Upper lobe of left lung (tissue), 6 donors: ENCODE data around the gene SLC30A1. TPM values are rescaled to one million over a fixed set of nuclear protein-coding genes. Genes with fewer than 3 reads are reported as not detected.

ENCODE experiments used
- ATAC-seq, 2 donors: fragments of 200-7000 bp; cut with Tn5 transposase; one replicate each; pipeline ENCODE4 v1.9.1; 2022; ENCODE audit warnings: mild to moderate bottlenecking in 2 of 2, moderate library complexity in 2 of 2; ENCODE audit not compliant: low FRiP score in 2 of 2
- DNase-seq, 2 donors: peaks; one replicate each; pipeline ENCODE4 v3.0.0-alpha.2; 2019 to 2020
- H3K27ac ChIP-seq, 4 donors: fragments of 200-600 bp; sonication (generic); one replicate each; pipeline ENCODE4 v1.5.1; 2016 to 2019
- H3K27me3 ChIP-seq, 4 donors: fragments of 200-600 bp; sonication (generic); one replicate each; pipeline ENCODE4 v1.5.1; 2017 to 2019
- H3K36me3 ChIP-seq, 4 donors: fragments of 200-600 bp; sonication (generic); one replicate each; pipeline ENCODE4 v1.5.1; 2016 to 2019
- H3K4me1 ChIP-seq, 4 donors: fragments of 200-600 bp; sonication (generic); one replicate each; pipeline ENCODE4 v1.5.1; 2018 to 2019
- H3K4me3 ChIP-seq, 4 donors: fragments of 200-600 bp; sonication (generic); one replicate each; pipeline ENCODE4 v1.5.1; 2017 to 2019; ENCODE audit warnings: mild to moderate bottlenecking in 2 of 4, moderate library complexity in 1 of 4
- H3K9me3 ChIP-seq, 4 donors: fragments of 200-600 bp; sonication (generic); one replicate each; pipeline ENCODE4 v1.5.1; 2018 to 2019
- EP300 ChIP-seq, 4 donors: sonication (generic); formaldehyde crosslinking; IDR thresholded peaks; one replicate each; pipeline ENCODE4 v1.5.1; 2017; ENCODE audit warnings: antibody characterized with exemption in 4 of 4, control low read depth in 2 of 4
- POLR2A ChIP-seq, 4 donors: fragments of 450-650 bp; IDR thresholded peaks; one replicate each; pipeline ENCODE4 v1.5.1; 2016 to 2017; ENCODE audit warnings: antibody characterized with exemption in 4 of 4, mild to moderate bottlenecking in 2 of 4
- POLR2AphosphoS5 ChIP-seq, 2 donors: sonication (generic); formaldehyde crosslinking; IDR thresholded peaks; one replicate each; pipeline ENCODE4 v1.5.1; 2017; ENCODE audit warnings: antibody characterized with exemption in 2 of 2
- WGBS, 2 donors: methylation state at CpG; one replicate each; pipeline ENCODE4 v1.1.5; 2017 to 2018; 5-methylcytosine and 5-hydroxymethylcytosine counted together
- total RNA-seq, 6 donors: library from RNA; depleted of rRNA in 4 of 6; stranded (reverse); fragments of >200 nt in 4 of 6; gene quantifications; one replicate each; pipeline versions ENCODE4 v1.1.0 to v1.2.1, GENCODE V29; 2016 to 2021
- TF ChIP-seq, protein P1 (sequence below), 6 experiments: fragments of 450-650 bp in 4 of 6; fragments of 200-600 bp in 2 of 6; sonication (generic) in 2 of 6; IDR thresholded peaks; one replicate each; pipeline ENCODE4 v1.5.1; 2016 to 2019; ENCODE audit warnings: antibody characterized with exemption in 6 of 6
- donor health status: DM: no; HTN: no; CAD: no; lungs with moderate emphysema.
- donor health status: DM: no; HTN: yes; CAD: no; lungs with severe emphysema.

SLC30A1 gene
- total RNA-seq, 6 donors from 2014 or later = 3.1 to 19.2 (median 13.2) TPM

DNA sequence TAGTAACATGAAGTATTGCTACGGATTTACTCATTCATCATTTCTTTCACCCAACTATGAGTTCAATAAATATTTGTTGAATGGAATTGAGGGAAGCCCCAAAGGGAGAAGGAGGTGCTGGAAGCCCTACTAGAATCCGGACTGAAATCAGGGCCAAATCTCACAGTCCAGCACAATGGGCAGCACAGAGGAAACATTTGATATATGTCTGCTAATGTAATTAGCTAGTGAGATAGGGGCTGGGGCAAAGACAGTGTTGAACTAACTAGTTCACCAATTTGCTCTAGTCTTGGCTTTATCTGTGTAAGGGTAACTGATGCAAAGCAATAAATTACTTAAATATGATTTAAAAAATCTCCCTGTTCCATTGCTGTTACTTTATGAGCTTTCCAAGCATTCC lies 26.1 kb upstream of the SLC30A1 start:
- H3K4me3 ChIP-seq = no peak overlapping the region

DNA sequence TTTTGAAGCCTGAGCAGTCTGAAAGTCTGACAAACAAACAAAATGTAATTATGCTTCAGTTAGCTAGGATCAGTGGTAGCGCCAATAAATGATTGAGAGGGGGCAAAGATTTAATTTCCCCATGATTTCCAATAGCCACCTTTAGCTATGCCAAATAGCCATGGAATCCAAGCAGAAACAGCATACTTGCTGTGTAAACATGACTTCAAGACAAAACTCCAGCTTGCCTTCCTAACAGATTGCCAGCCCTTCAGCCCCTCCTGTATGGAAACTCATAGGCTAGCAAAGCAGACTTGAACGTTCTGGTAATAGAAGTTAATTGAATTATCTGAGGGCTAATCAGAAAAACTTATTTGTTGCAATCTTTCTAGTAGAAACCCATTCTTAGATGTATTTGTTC lies 25.6 kb upstream of the SLC30A1 start:
- H3K27ac ChIP-seq = no peak overlapping the region
- ATAC-seq (no peak), DNase-seq (no peak)
- no peaks in the 10 kb centered on the region for H3K36me3 ChIP-seq
- H3K27me3 ChIP-seq = no peaks in the 10 kb centered on the region
- H3K4me3 ChIP-seq = no peak overlapping the region
- WGBS, 2 donors = 88% methylated on average over 2 of the region's 2 CpGs
- TF ChIP-seq POLR2A (IDR thresholded peaks at IDR 0.05) (no peak), EP300 (IDR thresholded peaks at IDR 0.05) (no peak)
- H3K9me3 ChIP-seq = no peaks in the 10 kb centered on the region
- H3K4me1 ChIP-seq = peaks cover 0 to 10% (median 3%) of the 10 kb centered on the region in 4 donors

More for the DNA sequence above, 26.1 kb upstream of the SLC30A1 start:
- Histone ChIP-seq H3K27ac (no peak overlapping the region), H3K9me3 (no peaks in the 10 kb centered on the region), H3K4me1 (peaks cover 0 to 10% (median 3%) of the 10 kb centered on the region in 4 donors), H3K36me3 (no peaks in the 10 kb centered on the region), H3K27me3 (no peaks in the 10 kb centered on the region)
- DNase-seq = no peak
- ATAC-seq = no peak
- 78 to 88% methylated on average over 2 of the region's 2 CpGs for WGBS, 2 donors
- TF ChIP-seq EP300 (IDR thresholded peaks at IDR 0.05) (no peak), POLR2AphosphoS5 (IDR thresholded peaks at IDR 0.05) (no peak), POLR2A (IDR thresholded peaks at IDR 0.05) (no peak)
- TF ChIP-seq, protein P1, sequence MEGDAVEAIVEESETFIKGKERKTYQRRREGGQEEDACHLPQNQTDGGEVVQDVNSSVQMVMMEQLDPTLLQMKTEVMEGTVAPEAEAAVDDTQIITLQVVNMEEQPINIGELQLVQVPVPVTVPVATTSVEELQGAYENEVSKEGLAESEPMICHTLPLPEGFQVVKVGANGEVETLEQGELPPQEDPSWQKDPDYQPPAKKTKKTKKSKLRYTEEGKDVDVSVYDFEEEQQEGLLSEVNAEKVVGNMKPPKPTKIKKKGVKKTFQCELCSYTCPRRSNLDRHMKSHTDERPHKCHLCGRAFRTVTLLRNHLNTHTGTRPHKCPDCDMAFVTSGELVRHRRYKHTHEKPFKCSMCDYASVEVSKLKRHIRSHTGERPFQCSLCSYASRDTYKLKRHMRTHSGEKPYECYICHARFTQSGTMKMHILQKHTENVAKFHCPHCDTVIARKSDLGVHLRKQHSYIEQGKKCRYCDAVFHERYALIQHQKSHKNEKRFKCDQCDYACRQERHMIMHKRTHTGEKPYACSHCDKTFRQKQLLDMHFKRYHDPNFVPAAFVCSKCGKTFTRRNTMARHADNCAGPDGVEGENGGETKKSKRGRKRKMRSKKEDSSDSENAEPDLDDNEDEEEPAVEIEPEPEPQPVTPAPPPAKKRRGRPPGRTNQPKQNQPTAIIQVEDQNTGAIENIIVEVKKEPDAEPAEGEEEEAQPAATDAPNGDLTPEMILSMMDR (IDR thresholded peaks at IDR 0.05) = no peak

DNA sequence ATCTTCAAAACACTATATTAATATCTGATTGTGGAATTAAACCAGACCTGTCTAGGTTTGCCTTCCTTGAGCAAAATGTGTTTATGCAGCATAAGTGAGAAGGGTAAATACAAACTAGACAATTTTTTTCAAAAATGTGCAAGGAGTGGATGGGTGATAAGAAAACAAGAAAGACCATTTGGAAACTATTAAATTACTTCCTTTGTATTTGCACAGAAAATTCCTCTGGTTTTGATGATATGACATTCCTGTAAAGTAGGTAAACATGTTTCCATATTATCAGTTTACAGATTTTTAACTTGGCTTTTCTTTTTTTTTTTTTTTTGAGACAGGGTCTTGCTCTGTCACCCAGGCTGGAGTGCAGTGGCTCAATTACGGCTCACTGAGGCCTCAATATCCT lies 24.8 kb upstream of the SLC30A1 start:
- 90 to 100% methylated on average over 1 of the region's 1 CpG for WGBS, 2 donors
- TF ChIP-seq, protein P1 (IDR thresholded peaks at IDR 0.05) = no peak
- TF ChIP-seq POLR2A (IDR thresholded peaks at IDR 0.05) (no peak), POLR2AphosphoS5 (IDR thresholded peaks at IDR 0.05) (no peak), EP300 (IDR thresholded peaks at IDR 0.05) (no peak)

DNA sequence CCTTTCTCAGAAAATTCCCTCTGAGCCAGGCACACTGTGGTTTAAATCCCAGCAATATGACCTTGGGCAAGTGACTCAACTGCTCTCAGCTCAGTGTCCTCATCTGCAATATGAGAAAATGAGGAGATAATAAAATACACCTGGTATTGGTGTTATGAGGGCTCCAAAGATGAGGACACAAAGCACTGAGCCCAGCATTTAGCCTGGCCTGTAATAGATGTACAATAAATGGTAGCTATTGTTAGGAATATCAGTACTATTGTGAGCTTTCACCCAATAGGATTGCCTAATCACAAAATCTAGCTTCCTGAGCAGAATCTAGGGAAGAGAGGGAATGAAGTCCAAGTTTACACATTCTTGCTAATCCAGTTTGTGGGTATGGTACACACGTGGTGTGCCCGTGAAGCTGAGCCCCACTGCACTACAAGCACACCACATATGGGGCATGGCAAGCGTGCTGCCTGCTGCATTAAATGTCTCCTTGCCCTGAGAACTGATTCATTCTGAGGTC lies 24.3 kb upstream of the SLC30A1 start:
- DNase-seq = no peak
- Histone ChIP-seq H3K36me3 (no peaks in the 10 kb centered on the region), H3K4me3 (no peak overlapping the region), H3K27me3 (no peaks in the 10 kb centered on the region), H3K9me3 (no peaks in the 10 kb centered on the region), H3K4me1 (peaks cover 0 to 10% (median 1%) of the 10 kb centered on the region in 4 donors), H3K27ac (no peak overlapping the region)
- WGBS, 2 donors = 83 to 84% methylated on average over 3 of the region's 3 CpGs
- ATAC-seq = no peak
- TF ChIP-seq EP300 (IDR thresholded peaks at IDR 0.05) = no peak
- TF ChIP-seq, protein P1 (IDR thresholded peaks at IDR 0.05) = no peak

More for the DNA sequence above, 24.8 kb upstream of the SLC30A1 start:
- no peak for ATAC-seq
- Histone ChIP-seq H3K36me3 (no peaks in the 10 kb centered on the region), H3K4me1 (peaks cover 0 to 10% (median 1%) of the 10 kb centered on the region in 4 donors), H3K27me3 (no peaks in the 10 kb centered on the region), H3K9me3 (no peaks in the 10 kb centered on the region), H3K4me3 (no peak overlapping the region), H3K27ac (no peak overlapping the region)
- DNase-seq = no peak

DNA sequence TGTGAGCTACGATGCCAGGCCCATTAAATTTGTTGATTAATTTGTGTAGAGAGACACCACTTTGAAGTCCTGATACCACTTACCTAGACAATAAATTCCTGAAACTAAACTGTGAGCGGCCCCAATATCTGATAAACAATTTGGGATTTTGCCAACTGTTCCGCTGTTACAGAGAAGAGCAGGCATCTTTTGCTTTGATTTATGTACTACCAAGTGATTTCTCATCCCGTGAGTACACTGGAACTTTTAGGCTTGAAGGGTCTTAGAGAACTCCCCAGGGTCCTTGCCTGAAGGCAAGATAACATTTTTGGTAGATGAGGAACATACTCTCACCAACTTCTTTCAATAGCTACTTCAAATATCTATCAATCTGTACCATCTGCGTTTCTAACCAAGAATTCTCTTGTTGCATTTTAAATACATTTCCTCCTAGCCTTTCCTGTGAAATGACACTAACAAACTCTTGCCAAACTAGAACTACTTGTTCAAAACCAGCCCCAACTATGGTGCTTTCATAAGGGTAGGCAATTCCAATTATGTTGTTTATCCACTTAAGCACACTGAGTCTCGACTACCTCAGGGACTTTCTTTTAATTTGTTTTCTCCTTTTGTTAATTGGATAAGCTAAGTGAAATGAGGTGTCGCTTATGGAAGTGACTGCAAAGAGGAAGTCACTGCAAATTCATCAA lies 23.2 kb upstream of the SLC30A1 start:
- no peaks in the 10 kb centered on the region for H3K36me3 ChIP-seq
- WGBS, 2 donors = 29% methylated on average over 7 of the region's 7 CpGs
- no peak for ATAC-seq
- H3K27ac ChIP-seq = no peak overlapping the region
- DNase-seq = no peak
- no peak overlapping the region for H3K4me3 ChIP-seq
- peaks cover 0 to 7% (median 1%) of the 10 kb centered on the region in 4 donors for H3K4me1 ChIP-seq
- no peak for TF ChIP-seq POLR2A (IDR thresholded peaks at IDR 0.05)
- TF ChIP-seq, protein P1 (IDR thresholded peaks at IDR 0.05) = no peak
- no peak for TF ChIP-seq EP300 (IDR thresholded peaks at IDR 0.05)
- no peak for TF ChIP-seq POLR2AphosphoS5 (IDR thresholded peaks at IDR 0.05)
- H3K27me3 ChIP-seq = no peaks in the 10 kb centered on the region
- no peaks in the 10 kb centered on the region for H3K9me3 ChIP-seq
